A673 (cell line): Measurements from ENCODE around the gene PSME3IP1.

Experiments used
- EZH2 ChIP-seq: fragments of 200-600 bp; sonication (generic); IDR thresholded peaks from 2 replicates; pipeline ENCODE4 v1.6.1; 2017; ENCODE audit warnings: borderline replicate concordance, low read depth, mild to moderate bottlenecking, mixed read lengths, antibody characterized with exemption, low read length; ENCODE audit not compliant: poor library complexity, severe bottlenecking
- TF ChIP-seq, protein P1 (sequence below): fragments of 300-800, 200-600 bp; sonication (generic); conservative IDR thresholded peaks from 2 replicates; pipeline ENCODE4 v1.5.1; 2017; ENCODE audit warnings: low read depth, mild to moderate bottlenecking, antibody characterized with exemption, low read length, moderate library complexity, mixed read lengths

DNA sequence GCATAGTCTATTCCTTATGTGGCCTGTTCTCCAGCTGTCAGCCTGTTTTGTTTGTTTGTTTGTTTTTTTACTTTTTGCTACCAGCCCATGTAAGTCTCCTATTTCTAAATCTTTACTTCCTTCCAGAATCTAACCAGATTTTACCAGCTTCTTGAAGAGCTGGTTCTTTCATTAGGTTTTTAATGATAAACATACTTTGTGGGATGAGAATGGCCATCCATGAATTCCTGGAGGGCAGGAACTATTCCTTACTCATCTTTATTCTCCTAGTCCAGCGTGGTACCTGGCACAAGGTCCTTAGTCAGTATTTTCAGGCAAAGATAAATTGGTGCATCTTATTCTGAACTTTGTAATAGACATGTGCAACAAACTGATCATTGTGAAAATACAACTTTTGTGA lies 17.6 kb upstream of the PSME3IP1 start:
- TF ChIP-seq, protein P1, sequence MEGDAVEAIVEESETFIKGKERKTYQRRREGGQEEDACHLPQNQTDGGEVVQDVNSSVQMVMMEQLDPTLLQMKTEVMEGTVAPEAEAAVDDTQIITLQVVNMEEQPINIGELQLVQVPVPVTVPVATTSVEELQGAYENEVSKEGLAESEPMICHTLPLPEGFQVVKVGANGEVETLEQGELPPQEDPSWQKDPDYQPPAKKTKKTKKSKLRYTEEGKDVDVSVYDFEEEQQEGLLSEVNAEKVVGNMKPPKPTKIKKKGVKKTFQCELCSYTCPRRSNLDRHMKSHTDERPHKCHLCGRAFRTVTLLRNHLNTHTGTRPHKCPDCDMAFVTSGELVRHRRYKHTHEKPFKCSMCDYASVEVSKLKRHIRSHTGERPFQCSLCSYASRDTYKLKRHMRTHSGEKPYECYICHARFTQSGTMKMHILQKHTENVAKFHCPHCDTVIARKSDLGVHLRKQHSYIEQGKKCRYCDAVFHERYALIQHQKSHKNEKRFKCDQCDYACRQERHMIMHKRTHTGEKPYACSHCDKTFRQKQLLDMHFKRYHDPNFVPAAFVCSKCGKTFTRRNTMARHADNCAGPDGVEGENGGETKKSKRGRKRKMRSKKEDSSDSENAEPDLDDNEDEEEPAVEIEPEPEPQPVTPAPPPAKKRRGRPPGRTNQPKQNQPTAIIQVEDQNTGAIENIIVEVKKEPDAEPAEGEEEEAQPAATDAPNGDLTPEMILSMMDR, result no peak
- no peak for TF ChIP-seq EZH2
